Liver (tissue), 9 donors: Measurements from ENCODE around the gene CHD5. TPM values are rescaled to one million over a fixed set of nuclear protein-coding genes. Genes with fewer than 3 reads are reported as not detected.

Experiments used
- DNase-seq: peaks from one replicate; pipeline ENCODE4 v3.0.0-alpha.2; 2017; ENCODE audit warnings: low spot score
- H3K27ac ChIP-seq, 2 donors: one replicate each; pipeline ENCODE4 v1.7.0; 2013; ENCODE audit warnings: inconsistent platforms in 2 of 2, low read length in 2 of 2, control low read depth in 1 of 2, low read depth in 1 of 2, mild to moderate bottlenecking in 1 of 2
- H3K27me3 ChIP-seq, 4 donors: one replicate each; pipeline versions ENCODE4 v1.6.1 to v1.7.0; 2013; ENCODE audit warnings: low read length in 3 of 4, inconsistent platforms in 1 of 4, mild to moderate bottlenecking in 1 of 4, moderate library complexity in 1 of 4; ENCODE audit not compliant: control insufficient read depth in 4 of 4, insufficient read depth in 4 of 4
- H3K36me3 ChIP-seq, 4 donors: one replicate each; pipeline versions ENCODE4 v1.6.1 to v1.7.0; 2013; ENCODE audit warnings: low read length in 3 of 4, mild to moderate bottlenecking in 3 of 4, low read depth in 1 of 4, moderate library complexity in 1 of 4; ENCODE audit not compliant: control insufficient read depth in 4 of 4, insufficient read depth in 3 of 4
- H3K4me1 ChIP-seq, 4 donors: one replicate each; pipeline versions ENCODE4 v1.6.1 to v1.7.0; 2013; ENCODE audit warnings: low read length in 3 of 4, mild to moderate bottlenecking in 3 of 4, moderate library complexity in 1 of 4; ENCODE audit not compliant: control insufficient read depth in 4 of 4, insufficient read depth in 4 of 4
- H3K4me3 ChIP-seq, 3 donors: one replicate each; pipeline versions ENCODE4 v1.6.1 to v1.7.0; 2013; ENCODE audit warnings: low read length in 3 of 3, control low read depth in 1 of 3, low read depth in 1 of 3, mild to moderate bottlenecking in 1 of 3
- H3K9ac ChIP-seq, 2 donors: one replicate each; pipeline ENCODE4 v1.7.0; 2013; ENCODE audit warnings: low read length in 2 of 2, mild to moderate bottlenecking in 2 of 2, moderate library complexity in 2 of 2, control low read depth in 1 of 2, low read depth in 1 of 2
- H3K9me3 ChIP-seq, 4 donors: one replicate each; pipeline versions ENCODE4 v1.6.1 to v1.7.0; 2013; ENCODE audit warnings: low read length in 3 of 4; ENCODE audit not compliant: control insufficient read depth in 4 of 4
- ATF3 ChIP-seq: IDR thresholded peaks from 2 replicates; pipeline ENCODE4 v1.6.1; 2016; ENCODE audit warnings: antibody characterized with exemption
- CTCF ChIP-seq: fragments of 150-350 bp; IDR thresholded peaks from 2 replicates; pipeline ENCODE4 v1.5.1; 2017; ENCODE audit warnings: improper control_type of control experiment, low read depth, low read length; ENCODE audit not compliant: missing input control
- EGR1 ChIP-seq, 2 donors: IDR thresholded peaks; 2 replicates each; pipeline ENCODE4 v1.6.1; 2016 to 2018; ENCODE audit warnings: antibody characterized with exemption in 2 of 2, low read depth in 2 of 2
- FOXA1 ChIP-seq: IDR thresholded peaks from 2 replicates; pipeline ENCODE4 v1.6.1; 2016; ENCODE audit warnings: antibody characterized with exemption
- FOXA2 ChIP-seq: IDR thresholded peaks from 2 replicates; pipeline ENCODE4 v1.6.1; 2016; ENCODE audit warnings: antibody characterized with exemption
- GABPA ChIP-seq, 2 donors: IDR thresholded peaks in 1 of 2; conservative IDR thresholded peaks in 1 of 2; 2 replicates each; pipeline ENCODE4 v1.6.1; 2016; ENCODE audit warnings: antibody characterized with exemption in 2 of 2, mild to moderate bottlenecking in 1 of 2, moderate library complexity in 1 of 2
- HNF4A ChIP-seq, 2 donors: conservative IDR thresholded peaks; 2 replicates each; pipeline ENCODE4 v1.6.1; 2016; ENCODE audit warnings: antibody characterized with exemption in 2 of 2, mild to moderate bottlenecking in 2 of 2
- HNF4G ChIP-seq: IDR thresholded peaks from 2 replicates; pipeline ENCODE4 v1.6.1; 2016; ENCODE audit warnings: antibody characterized with exemption
- JUND ChIP-seq, 2 donors: IDR thresholded peaks; 2 replicates each; pipeline ENCODE4 v1.6.1; 2016; ENCODE audit warnings: antibody characterized with exemption in 2 of 2
- MAX ChIP-seq: IDR thresholded peaks from 2 replicates; pipeline ENCODE4 v1.6.1; 2016; ENCODE audit warnings: antibody characterized with exemption
- NR2F2 ChIP-seq: IDR thresholded peaks from 2 replicates; pipeline ENCODE4 v1.6.1; 2016; ENCODE audit warnings: antibody characterized with exemption
- RAD21 ChIP-seq, 2 donors: IDR thresholded peaks; 2 replicates each; pipeline ENCODE4 v1.6.1; 2016; ENCODE audit warnings: antibody characterized with exemption in 2 of 2, mild to moderate bottlenecking in 2 of 2
- RXRA ChIP-seq, 2 donors: IDR thresholded peaks; 2 replicates each; pipeline ENCODE4 v1.6.1; 2017 to 2018; ENCODE audit warnings: antibody characterized with exemption in 2 of 2, mild to moderate bottlenecking in 1 of 2
- SP1 ChIP-seq: IDR thresholded peaks from 2 replicates; pipeline ENCODE4 v1.6.1; 2018; ENCODE audit warnings: antibody characterized with exemption, mild to moderate bottlenecking
- TAF1 ChIP-seq: conservative IDR thresholded peaks from 2 replicates; pipeline ENCODE4 v1.6.1; 2016; ENCODE audit warnings: antibody characterized with exemption, mild to moderate bottlenecking
- YY1 ChIP-seq: IDR thresholded peaks from 2 replicates; pipeline ENCODE4 v1.6.1; 2016; ENCODE audit warnings: antibody characterized with exemption, mild to moderate bottlenecking
- ZBTB33 ChIP-seq: IDR thresholded peaks from 2 replicates; pipeline ENCODE4 v1.6.1; 2016; ENCODE audit warnings: antibody characterized with exemption
- WGBS: extraction: QIAGEN DNeasy Blood & Tissue Kit; methylation state at CpG from one replicate; pipeline ENCODE4 v1.1.7; 2013; 5-methylcytosine and 5-hydroxymethylcytosine counted together
- polyA plus RNA-seq, 2 donors: library from polyadenylated mRNA; stranded (reverse) in 1 of 2; unstranded in 1 of 2; fragments of 200-250 nt in 1 of 2; fragments of >200 nt in 1 of 2; fragmentation: Nextera tagmentation in 1 of 2; extraction: Ambion mirVana in 1 of 2; gene quantifications; one replicate each; pipeline versions ENCODE4 v1.2.1 to v1.2.3, GENCODE V29; 2013 to 2015
- total RNA-seq, 2 donors: library from RNA; depleted of rRNA; stranded (reverse); fragments of >200 nt; gene quantifications; one replicate each; pipeline ENCODE4 v1.2.3, GENCODE V29; 2014
- donor health status: healthy.
- donor health status: healthy.
- donor health status: healthy.
- donor health status: healthy.
- donor health status: healthy.

CHD5 gene
- total and polyA plus RNA-seq, 4 donors = under 0.01 to 0.08 TPM; not detected in 2

- Histone ChIP-seq H3K27ac (no peak overlapping the region), H3K4me1 (peaks cover 0 to 4% (median 0%) of the 10 kb centered on the region in 4 donors), H3K36me3 (no peaks in the 10 kb centered on the region), H3K4me3 (no peak overlapping the region), H3K9ac (no peak overlapping the region), H3K9me3 (no peaks in the 10 kb centered on the region), H3K27me3 (no peaks in the 10 kb centered on the region)
- 85% methylated on average over 7 of the region's 7 CpGs for WGBS
- no peak for DNase-seq
- TF ChIP-seq EGR1 (IDR thresholded peaks at IDR 0.05; ENCODE audit: low read depth in 2 of 2) = no peak
- TF ChIP-seq CTCF = no peak
- no peak for TF ChIP-seq FOXA2
- no peak for TF ChIP-seq JUND (IDR thresholded peaks at IDR 0.05)
- TF ChIP-seq TAF1 = no peak
- no peak for TF ChIP-seq NR2F2
- no peak for TF ChIP-seq FOXA1
- TF ChIP-seq GABPA (IDR thresholded peaks at IDR 0.05 in 1 of 2, conservative IDR thresholded peaks at IDR 0.05 in 1 of 2) = no peak
- TF ChIP-seq ZBTB33 = no peak
- no peak for TF ChIP-seq HNF4A (conservative IDR thresholded peaks at IDR 0.05)
- no peak for TF ChIP-seq RAD21 (IDR thresholded peaks at IDR 0.05)
- no peak for TF ChIP-seq MAX
- no peak for TF ChIP-seq ATF3
- TF ChIP-seq YY1 = no peak
These were observed 27.2 kb downstream of the CHD5 start for GRCh38 chr1:6152882-6153281.

GRCh38 chr1:6152181-6152580, 27.9 kb downstream of the CHD5 start:
- peaks cover 0 to 4% (median 0%) of the 10 kb centered on the region in 4 donors for H3K4me1 ChIP-seq
- no peak overlapping the region for H3K4me3 ChIP-seq
- WGBS = 82% methylated on average over 11 of the region's 11 CpGs
- H3K27me3 ChIP-seq = no peaks in the 10 kb centered on the region
- H3K27ac ChIP-seq = no peak overlapping the region
- no peak for DNase-seq
- no peak for TF ChIP-seq RXRA (IDR thresholded peaks at IDR 0.05)
- no peak for TF ChIP-seq SP1
- no peak for TF ChIP-seq ATF3
- TF ChIP-seq CTCF = no peak
- no peak for TF ChIP-seq HNF4G
- H3K9ac ChIP-seq = no peak overlapping the region
- H3K36me3 ChIP-seq = no peaks in the 10 kb centered on the region
- H3K9me3 ChIP-seq = no peaks in the 10 kb centered on the region
